HepG2 (cell line): ENCODE measurements around the gene TACC2. TPM values are rescaled to one million over a fixed set of nuclear protein-coding genes. Genes with fewer than 3 reads are reported as not detected.

Source experiments
- ATAC-seq: fragments of 200-7000 bp; cut with Tn5 transposase; 3 replicates; pipeline ENCODE4 v1.9.1; 2020; ENCODE audit warnings: mild to moderate bottlenecking, moderate library complexity
- BruUV-seq: library from RNA; stranded (reverse); fragments of 400-500 nt; replicated peaks from 2 replicates; lab custom pipeline; 2021; lab: Mats Ljungman, UMichigan
- CTCF ChIA-PET: fragments of 300-600 bp; formaldehyde crosslinking; extraction: SDS; loops from one replicate; lab custom pipeline; 2021; ENCODE audit warnings: low total read pairs, inconsistent platforms, low intra/inter-chr PET ratio; lab: Yijun Ruan, JAX
- POLR2A ChIA-PET: fragments of 350-600 bp; sonication (Branson Sonifier 250); formaldehyde crosslinking; loops from one replicate; lab custom pipeline; 2020; ENCODE audit warnings: antibody characterized with exemption, inconsistent platforms; lab: Yijun Ruan, JAX
- DNase-seq: peaks from one replicate; pipeline ENCODE4 v3.0.0-alpha.2; 2015; ENCODE audit warnings: low spot score
- FAIRE-seq: peaks from 3 replicates; lab custom pipeline; 2011; peaks lifted over from hg19 to GRCh38; lab: Jason Lieb, UNC
- H2AFZ ChIP-seq: one replicate; pipeline ENCODE4 v1.6.1; 2011; ENCODE audit warnings: low read length, inconsistent platforms
- H3K27ac ChIP-seq: fragments of 300-600 bp; 3 replicates; pipeline ENCODE4 v1.8.0; 2011; ENCODE audit warnings: mixed run types, mild to moderate bottlenecking, mixed read lengths, low read length, inconsistent platforms; ENCODE audit not compliant: insufficient read depth; ENCODE audit errors: extremely low read length
- H3K27me3 ChIP-seq, 2 experiments: fragments of 200-600 bp in 1 of 2; 2 replicates in 1 of 2; 3 replicates in 1 of 2; pipeline versions ENCODE4 v1.6.0 to v1.8.0; 2011; ENCODE audit warnings: low read length in 2 of 2, mild to moderate bottlenecking in 2 of 2, moderate library complexity in 2 of 2, inconsistent platforms in 1 of 2; ENCODE audit not compliant: insufficient read depth in 2 of 2, control insufficient read depth in 1 of 2
- H3K36me3 ChIP-seq, 2 experiments: fragments of 200-600 bp in 1 of 2; replicated peaks in 1 of 2; 2 replicates in 1 of 2; 3 replicates in 1 of 2; pipeline versions ENCODE4 v1.5.1 to v1.8.0; 2011; ENCODE audit warnings: low read length in 2 of 2, inconsistent platforms in 1 of 2; ENCODE audit not compliant: insufficient read depth in 2 of 2, control insufficient read depth in 1 of 2
- H3K4me1 ChIP-seq: 2 replicates; pipeline ENCODE4 v1.5.1; 2012; ENCODE audit warnings: low read length, inconsistent platforms; ENCODE audit not compliant: insufficient read depth
- H3K4me2 ChIP-seq: 2 replicates; pipeline ENCODE4 v1.6.0; 2011; ENCODE audit warnings: low read depth, low read length, inconsistent platforms
- H3K4me3 ChIP-seq, 3 experiments: fragments of 200-600 bp in 1 of 3; sonication (generic), shearing (Covaris generic) in 1 of 3; replicated peaks in 1 of 3; 2 replicates each; pipeline ENCODE4 v1.5.1; 2011 to 2016; ENCODE audit warnings: low read length in 3 of 3, inconsistent platforms in 2 of 3, low read depth in 2 of 3, mild to moderate bottlenecking in 2 of 3, control low read depth in 1 of 3, mixed read lengths in 1 of 3; ENCODE audit not compliant: insufficient read depth in 1 of 3
- H3K79me2 ChIP-seq: one replicate; pipeline ENCODE4 v1.6.1; 2011; ENCODE audit warnings: low read length, inconsistent platforms; ENCODE audit not compliant: insufficient read depth
- H3K9ac ChIP-seq: 2 replicates; pipeline ENCODE4 v1.6.0; 2011; ENCODE audit warnings: mild to moderate bottlenecking, low read depth, low read length, inconsistent platforms; ENCODE audit not compliant: insufficient read depth
- H3K9me3 ChIP-seq: 2 replicates; pipeline ENCODE4 v1.5.1; 2012; ENCODE audit warnings: mild to moderate bottlenecking, low read length
- H4K20me1 ChIP-seq: 2 replicates; pipeline ENCODE4 v1.6.0; 2011; ENCODE audit warnings: inconsistent platforms, mild to moderate bottlenecking, low read length, moderate library complexity; ENCODE audit not compliant: insufficient read depth
- CHD4 ChIP-seq: fragments of 200-600 bp; sonication (generic); IDR thresholded peaks from 2 replicates; pipeline ENCODE4 v1.7.0; 2017; ENCODE audit warnings: mild to moderate bottlenecking, low read length, borderline replicate concordance
- GATAD2A ChIP-seq: IDR thresholded peaks from 2 replicates; pipeline ENCODE4 v1.6.1; 2016
- MXD4 ChIP-seq: IDR thresholded peaks from 2 replicates; pipeline ENCODE4 v1.6.1; 2016; ENCODE audit warnings: mild to moderate bottlenecking, missing biosample characterization, missing genetic modification reagents
- PTBP1 ChIP-seq: fragments of 200-400 bp; formaldehyde crosslinking; IDR thresholded peaks from 2 replicates; pipeline ENCODE4 v1.6.1; 2018; ENCODE audit warnings: low read length, low read depth; ENCODE audit not compliant: poor library complexity, severe bottlenecking
- SYNCRIP ChIP-seq: fragments of 200-400 bp; formaldehyde crosslinking; IDR thresholded peaks from 2 replicates; pipeline ENCODE4 v1.6.1; 2018; ENCODE audit warnings: mild to moderate bottlenecking, low read depth, low read length; ENCODE audit not compliant: insufficient read depth
- ZFP36L2 ChIP-seq: sonication (generic); formaldehyde crosslinking; IDR thresholded peaks from 2 replicates; pipeline ENCODE4 v1.4.0; 2020; ENCODE audit warnings: missing genetic modification reagents
- ZFP41 ChIP-seq: sonication (generic); formaldehyde crosslinking; IDR thresholded peaks from 2 replicates; pipeline ENCODE4 v1.4.0; 2020; ENCODE audit warnings: mild to moderate bottlenecking, missing genetic modification reagents, borderline replicate concordance
- ZNF12 ChIP-seq: sonication (generic); formaldehyde crosslinking; IDR thresholded peaks from 2 replicates; pipeline ENCODE4 v1.5.0; 2020; ENCODE audit warnings: missing genetic modification reagents
- ZNF234 ChIP-seq: sonication (generic); formaldehyde crosslinking; conservative IDR thresholded peaks from 2 replicates; pipeline ENCODE4 v1.5.1; 2020; ENCODE audit warnings: mild to moderate bottlenecking, missing genetic modification reagents
- ZNF34 ChIP-seq: sonication (generic); formaldehyde crosslinking; IDR thresholded peaks from 2 replicates; pipeline ENCODE4 v1.4.0; 2020; ENCODE audit warnings: mild to moderate bottlenecking, missing genetic modification reagents, borderline replicate concordance
- ZNF878 ChIP-seq: sonication (generic); formaldehyde crosslinking; IDR thresholded peaks from 2 replicates; pipeline ENCODE4 v1.8.1; 2023; ENCODE audit warnings: mild to moderate bottlenecking, missing genetic modification reagents, moderate library complexity
- ZSCAN9 ChIP-seq: IDR thresholded peaks from 2 replicates; pipeline ENCODE4 v1.6.1; 2016; ENCODE audit warnings: borderline replicate concordance
- WGBS: methylation state at CpG from one replicate; pipeline ENCODE4 v1.1.6; 2017; ENCODE audit warnings: low lambda C conversion rate; 5-methylcytosine and 5-hydroxymethylcytosine counted together
- in situ Hi-C: cut with HindIII; loops from 2 replicates; pipeline ENCODE4 v1.10.0; 2017; ENCODE audit warnings: low pct_unique_long_range_greater_than_20kb; ENCODE audit not compliant: extremely low pct_ligation_motif_present
- intact Hi-C: fragments of 100-400 bp; cut with micrococcal nuclease; formaldehyde crosslinking; loops from one replicate; pipeline ENCODE4 v1.10.0; 2022; ENCODE audit not compliant: unreplicated experiment
- polyA plus RNA-seq, 8 experiments: library from polyadenylated mRNA; depleted of rRNA in 3 of 8; stranded (reverse) in 7 of 8; unstranded in 1 of 8; fragments of >200 nt; fragmentation: Illumina TruSeq in 4 of 8; extraction: Trizol in 4 of 8; gene quantifications; 2 replicates each; pipeline versions ENCODE4 v1.2.1 to v1.2.3, GENCODE V29; 2011 to 2016; ENCODE audit warnings: low read depth in 4 of 8, missing spikeins in 1 of 8, mixed read lengths in 1 of 8; ENCODE audit not compliant: insufficient read depth in 1 of 8
- total RNA-seq, 5 experiments: library from RNA; depleted of rRNA; stranded (reverse); fragments of >200 nt; fragmentation: Illumina TruSeq; extraction: Trizol; gene quantifications; 2 replicates each; pipeline ENCODE4 v1.2.3, GENCODE V29; 2016; ENCODE audit warnings: low read depth in 1 of 5
- TF ChIP-seq, protein P1 (sequence below), 2 experiments: fragments of 450-650 bp in 1 of 2; sonication (generic) in 1 of 2; formaldehyde crosslinking; IDR thresholded peaks; 2 replicates each; pipeline versions ENCODE4 v1.5.0 to v1.8.0; 2020 to 2022; ENCODE audit warnings: mild to moderate bottlenecking in 1 of 2, missing genetic modification reagents in 1 of 2
- TF ChIP-seq, protein P2 (sequence below): sonication (generic); formaldehyde crosslinking; IDR thresholded peaks from 2 replicates; pipeline ENCODE4 v1.4.0; 2020; ENCODE audit warnings: missing genetic modification reagents, borderline replicate concordance
- TF ChIP-seq, protein P3 (sequence below): sonication (generic); formaldehyde crosslinking; IDR thresholded peaks from 2 replicates; pipeline ENCODE4 v1.5.1; 2020; ENCODE audit warnings: missing genetic modification reagents, mild to moderate bottlenecking, borderline replicate concordance
- TF ChIP-seq, protein P4 (sequence below): sonication (generic); formaldehyde crosslinking; IDR thresholded peaks from 2 replicates; pipeline ENCODE4 v1.4.0; 2020; ENCODE audit warnings: missing genetic modification reagents, borderline replicate concordance

TACC2 gene
- total and polyA plus RNA-seq, 2 of the 13 experiments (the other 11 are each of a cell fraction or from before 2014, with no cell fraction given): 11.8 to 16.0 TPM

DNA sequence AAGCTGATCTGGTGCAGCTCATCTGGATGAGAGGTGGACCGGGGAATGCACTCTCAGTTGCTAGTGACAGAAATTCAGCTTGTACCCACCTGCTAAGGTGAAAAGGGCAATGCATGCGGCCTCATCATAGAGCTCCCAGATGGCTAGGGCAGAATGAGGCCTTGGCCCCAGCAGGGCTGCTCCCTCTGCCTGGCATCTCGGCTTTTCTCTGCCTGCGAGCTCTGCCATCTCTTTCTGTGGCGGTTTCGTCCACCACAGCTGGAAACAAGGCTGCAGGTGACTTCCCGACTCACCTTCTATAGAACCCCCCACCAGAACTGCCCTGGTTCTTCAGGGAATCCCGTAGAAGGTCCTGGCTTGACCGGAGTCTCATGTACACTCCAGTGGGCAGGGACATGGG, 60.1 kb downstream of the TACC2 start:
- Histone ChIP-seq H3K9me3 (no peaks in the 10 kb centered on the region), H2AFZ (no peak overlapping the region), H3K4me1 (peaks cover 65% of the 10 kb centered on the region), H3K4me2 (no peak overlapping the region), H3K9ac (no peak overlapping the region), H3K27me3 (no peaks in the 10 kb centered on the region), H3K79me2 (peaks cover 8% of the 10 kb centered on the region), H3K27ac (no peak overlapping the region), H3K4me3 (no peak overlapping the region), H4K20me1 (no peaks in the 10 kb centered on the region), H3K36me3 (peaks cover 2 to 14% of the 10 kb centered on the region in 2 experiments; a peak in 3 of 5 replicates)
- no peak for ATAC-seq
- FAIRE-seq: no peak
- no peak for DNase-seq
- POLR2A ChIA-PET: interaction anchor here (0.8 kb wide), 1 partner anchor 14 kb away, joined by 3 read pairs; no protein-coding TSS in a partner anchor
- TF ChIP-seq ZFP36L2 (CRISPR knock-in tag): no peak
- TF ChIP-seq, protein P1, sequence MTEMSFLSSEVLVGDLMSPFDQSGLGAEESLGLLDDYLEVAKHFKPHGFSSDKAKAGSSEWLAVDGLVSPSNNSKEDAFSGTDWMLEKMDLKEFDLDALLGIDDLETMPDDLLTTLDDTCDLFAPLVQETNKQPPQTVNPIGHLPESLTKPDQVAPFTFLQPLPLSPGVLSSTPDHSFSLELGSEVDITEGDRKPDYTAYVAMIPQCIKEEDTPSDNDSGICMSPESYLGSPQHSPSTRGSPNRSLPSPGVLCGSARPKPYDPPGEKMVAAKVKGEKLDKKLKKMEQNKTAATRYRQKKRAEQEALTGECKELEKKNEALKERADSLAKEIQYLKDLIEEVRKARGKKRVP (CRISPR knock-in tag; IDR thresholded peaks at IDR 0.05): no peak
- TF ChIP-seq ZNF878: no peak
- no peak for TF ChIP-seq MXD4 (CRISPR knock-in tag)
- TF ChIP-seq ZSCAN9 (CRISPR knock-in tag): no peak
- no peak for TF ChIP-seq ZNF34 (CRISPR knock-in tag)
- TF ChIP-seq SYNCRIP: no peak
- TF ChIP-seq, protein P2, sequence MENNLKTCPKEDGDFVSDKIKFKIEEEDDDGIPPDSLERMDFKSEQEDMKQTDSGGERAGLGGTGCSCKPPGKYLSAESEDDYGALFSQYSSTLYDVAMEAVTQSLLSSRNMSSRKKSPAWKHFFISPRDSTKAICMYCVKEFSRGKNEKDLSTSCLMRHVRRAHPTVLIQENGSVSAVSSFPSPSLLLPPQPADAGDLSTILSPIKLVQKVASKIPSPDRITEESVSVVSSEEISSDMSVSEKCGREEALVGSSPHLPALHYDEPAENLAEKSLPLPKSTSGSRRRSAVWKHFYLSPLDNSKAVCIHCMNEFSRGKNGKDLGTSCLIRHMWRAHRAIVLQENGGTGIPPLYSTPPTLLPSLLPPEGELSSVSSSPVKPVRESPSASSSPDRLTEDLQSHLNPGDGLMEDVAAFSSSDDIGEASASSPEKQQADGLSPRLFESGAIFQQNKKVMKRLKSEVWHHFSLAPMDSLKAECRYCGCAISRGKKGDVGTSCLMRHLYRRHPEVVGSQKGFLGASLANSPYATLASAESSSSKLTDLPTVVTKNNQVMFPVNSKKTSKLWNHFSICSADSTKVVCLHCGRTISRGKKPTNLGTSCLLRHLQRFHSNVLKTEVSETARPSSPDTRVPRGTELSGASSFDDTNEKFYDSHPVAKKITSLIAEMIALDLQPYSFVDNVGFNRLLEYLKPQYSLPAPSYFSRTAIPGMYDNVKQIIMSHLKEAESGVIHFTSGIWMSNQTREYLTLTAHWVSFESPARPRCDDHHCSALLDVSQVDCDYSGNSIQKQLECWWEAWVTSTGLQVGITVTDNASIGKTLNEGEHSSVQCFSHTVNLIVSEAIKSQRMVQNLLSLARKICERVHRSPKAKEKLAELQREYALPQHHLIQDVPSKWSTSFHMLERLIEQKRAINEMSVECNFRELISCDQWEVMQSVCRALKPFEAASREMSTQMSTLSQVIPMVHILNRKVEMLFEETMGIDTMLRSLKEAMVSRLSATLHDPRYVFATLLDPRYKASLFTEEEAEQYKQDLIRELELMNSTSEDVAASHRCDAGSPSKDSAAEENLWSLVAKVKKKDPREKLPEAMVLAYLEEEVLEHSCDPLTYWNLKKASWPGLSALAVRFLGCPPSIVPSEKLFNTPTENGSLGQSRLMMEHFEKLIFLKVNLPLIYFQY (CRISPR knock-in tag): no peak
- no peak for TF ChIP-seq CHD4
- no peak for TF ChIP-seq GATAD2A (CRISPR knock-in tag)
- no peak for TF ChIP-seq PTBP1
- TF ChIP-seq, protein P3, sequence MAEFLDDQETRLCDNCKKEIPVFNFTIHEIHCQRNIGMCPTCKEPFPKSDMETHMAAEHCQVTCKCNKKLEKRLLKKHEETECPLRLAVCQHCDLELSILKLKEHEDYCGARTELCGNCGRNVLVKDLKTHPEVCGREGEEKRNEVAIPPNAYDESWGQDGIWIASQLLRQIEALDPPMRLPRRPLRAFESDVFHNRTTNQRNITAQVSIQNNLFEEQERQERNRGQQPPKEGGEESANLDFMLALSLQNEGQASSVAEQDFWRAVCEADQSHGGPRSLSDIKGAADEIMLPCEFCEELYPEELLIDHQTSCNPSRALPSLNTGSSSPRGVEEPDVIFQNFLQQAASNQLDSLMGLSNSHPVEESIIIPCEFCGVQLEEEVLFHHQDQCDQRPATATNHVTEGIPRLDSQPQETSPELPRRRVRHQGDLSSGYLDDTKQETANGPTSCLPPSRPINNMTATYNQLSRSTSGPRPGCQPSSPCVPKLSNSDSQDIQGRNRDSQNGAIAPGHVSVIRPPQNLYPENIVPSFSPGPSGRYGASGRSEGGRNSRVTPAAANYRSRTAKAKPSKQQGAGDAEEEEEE (CRISPR knock-in tag): no peak
- TF ChIP-seq, protein P4, sequence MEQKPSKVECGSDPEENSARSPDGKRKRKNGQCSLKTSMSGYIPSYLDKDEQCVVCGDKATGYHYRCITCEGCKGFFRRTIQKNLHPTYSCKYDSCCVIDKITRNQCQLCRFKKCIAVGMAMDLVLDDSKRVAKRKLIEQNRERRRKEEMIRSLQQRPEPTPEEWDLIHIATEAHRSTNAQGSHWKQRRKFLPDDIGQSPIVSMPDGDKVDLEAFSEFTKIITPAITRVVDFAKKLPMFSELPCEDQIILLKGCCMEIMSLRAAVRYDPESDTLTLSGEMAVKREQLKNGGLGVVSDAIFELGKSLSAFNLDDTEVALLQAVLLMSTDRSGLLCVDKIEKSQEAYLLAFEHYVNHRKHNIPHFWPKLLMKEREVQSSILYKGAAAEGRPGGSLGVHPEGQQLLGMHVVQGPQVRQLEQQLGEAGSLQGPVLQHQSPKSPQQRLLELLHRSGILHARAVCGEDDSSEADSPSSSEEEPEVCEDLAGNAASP (CRISPR knock-in tag): no peak
- TF ChIP-seq ZNF234 (CRISPR knock-in tag): no peak
- no peak for TF ChIP-seq ZFP41 (CRISPR knock-in tag)
- TF ChIP-seq ZNF12 (CRISPR knock-in tag): no peak
- intact Hi-C loops: loop anchor here (10.0 kb wide), 1 partner anchor 216 kb away; no protein-coding TSS in a partner anchor
- in situ Hi-C loops: no loop called here
- no TSS peak for BruUV-seq
- CTCF ChIA-PET: no interaction called here
- 87% methylated on average over 3 of the region's 9 CpGs for WGBS
